CD4-positive, alpha-beta T cell treated with Interferon gamma for 1 hour (primary cell): ENCODE results near the gene CNPY3.
A peak's percentile ranks its signal among the peaks of the same experiment; 100 is the strongest.

Experiments used
- DNase-seq: peaks from one replicate; pipeline ENCODE4 v3.0.0-alpha.2; 2020

CNPY3 gene

DNA sequence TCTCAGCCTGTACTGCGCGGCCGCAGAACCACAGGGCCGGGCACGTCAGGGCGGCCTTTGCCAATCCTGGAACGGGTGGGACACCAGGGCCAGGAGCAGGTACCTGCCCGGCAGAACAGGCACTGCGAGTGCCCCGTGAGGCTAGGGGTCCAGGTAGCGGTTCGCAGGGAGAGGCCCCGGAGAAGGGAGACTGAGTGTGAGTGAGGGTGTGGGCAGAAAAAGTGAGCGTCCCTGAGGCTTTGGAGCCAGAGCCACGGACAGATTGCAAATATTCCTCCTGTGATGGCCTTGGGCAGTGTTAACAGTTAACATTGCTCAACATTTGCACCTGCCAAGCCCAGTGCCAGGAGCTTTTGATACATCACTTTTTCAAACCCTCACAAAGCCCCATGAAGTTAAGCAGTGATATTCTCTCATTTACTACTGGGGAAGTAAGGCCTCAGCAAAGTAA lies 31.8 kb downstream of the CNPY3 start:
- DNase-seq = no peak

DNA sequence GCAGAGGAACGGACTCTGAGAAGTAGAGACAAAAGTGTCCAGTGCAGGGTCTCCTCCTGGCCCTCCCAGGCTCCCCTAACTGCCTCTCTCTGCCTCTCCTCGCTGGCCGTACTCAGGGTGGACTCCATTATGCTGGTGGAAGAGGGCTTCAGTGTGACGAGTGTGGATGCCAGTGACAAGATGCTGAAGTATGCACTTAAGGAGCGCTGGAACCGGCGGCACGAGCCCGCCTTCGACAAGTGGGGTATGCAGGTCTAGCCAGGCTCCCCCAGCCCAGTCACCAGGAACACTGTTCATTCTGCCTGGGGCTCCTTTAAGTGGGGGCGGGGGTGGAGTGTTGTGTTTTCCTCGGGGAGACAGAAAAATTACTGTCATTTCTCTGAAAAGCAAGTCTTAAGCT lies 32.8 kb downstream of the CNPY3 start:
- no peak for DNase-seq

DNA sequence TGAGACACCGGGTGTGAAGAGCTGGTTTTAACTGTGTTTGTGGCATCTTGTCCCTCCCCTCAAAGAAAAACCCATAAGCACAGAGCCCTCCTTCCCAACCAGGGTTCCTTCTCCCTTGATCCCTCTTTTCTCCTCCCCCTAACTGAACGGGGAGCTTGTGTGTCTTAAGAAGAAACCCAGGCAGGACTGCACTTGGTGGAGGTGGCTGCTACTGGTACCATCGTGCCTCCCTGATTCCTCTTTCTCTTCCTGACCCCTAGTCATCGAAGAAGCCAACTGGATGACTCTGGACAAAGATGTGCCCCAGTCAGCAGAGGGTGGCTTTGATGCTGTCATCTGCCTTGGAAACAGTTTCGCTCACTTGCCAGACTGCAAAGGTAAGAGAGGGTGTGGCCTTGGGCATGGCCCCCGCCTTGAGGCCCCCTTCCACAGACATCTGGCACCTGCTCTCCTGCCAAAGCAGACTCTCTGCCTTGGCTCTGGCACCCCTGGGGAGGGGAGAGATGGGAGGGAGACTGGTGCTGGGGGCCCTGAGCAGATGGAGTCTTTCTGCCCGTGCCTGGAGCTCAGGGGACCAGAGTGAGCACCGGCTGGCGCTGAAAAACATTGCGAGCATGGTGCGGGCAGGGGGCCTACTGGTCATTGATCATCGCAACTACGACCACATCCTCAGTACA lies 33.4 kb downstream of the CNPY3 start:
- no peak for DNase-seq

DNA sequence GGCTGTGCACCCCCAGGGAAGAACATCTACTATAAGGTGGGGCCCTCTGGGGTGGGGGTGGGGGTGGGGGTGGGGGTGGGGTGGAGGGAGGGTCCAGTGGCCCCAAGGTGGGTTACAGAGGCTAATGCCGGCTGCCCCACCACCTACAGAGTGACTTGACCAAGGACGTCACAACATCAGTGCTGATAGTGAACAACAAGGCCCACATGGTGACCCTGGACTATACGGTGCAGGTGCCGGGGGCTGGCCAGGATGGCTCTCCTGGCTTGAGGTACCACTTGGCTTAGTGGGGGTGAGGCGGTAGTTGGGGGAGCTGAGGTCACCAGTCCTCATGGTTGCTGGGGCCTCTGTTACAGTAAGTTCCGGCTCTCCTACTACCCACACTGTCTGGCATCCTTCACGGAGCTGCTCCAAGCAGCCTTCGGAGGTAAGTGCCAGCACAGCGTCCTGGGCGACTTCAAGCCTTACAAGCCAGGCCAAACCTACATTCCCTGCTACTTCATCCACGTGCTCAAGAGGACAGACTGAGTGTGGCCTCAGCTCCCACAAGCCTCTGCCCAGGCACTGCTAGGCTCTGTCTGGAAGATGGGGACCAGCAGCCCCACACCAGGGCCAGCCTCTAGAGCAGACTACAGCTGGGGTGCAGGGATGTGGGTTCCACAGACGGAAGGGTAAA lies 34.0 kb downstream of the CNPY3 start:
- no peak for DNase-seq

DNA sequence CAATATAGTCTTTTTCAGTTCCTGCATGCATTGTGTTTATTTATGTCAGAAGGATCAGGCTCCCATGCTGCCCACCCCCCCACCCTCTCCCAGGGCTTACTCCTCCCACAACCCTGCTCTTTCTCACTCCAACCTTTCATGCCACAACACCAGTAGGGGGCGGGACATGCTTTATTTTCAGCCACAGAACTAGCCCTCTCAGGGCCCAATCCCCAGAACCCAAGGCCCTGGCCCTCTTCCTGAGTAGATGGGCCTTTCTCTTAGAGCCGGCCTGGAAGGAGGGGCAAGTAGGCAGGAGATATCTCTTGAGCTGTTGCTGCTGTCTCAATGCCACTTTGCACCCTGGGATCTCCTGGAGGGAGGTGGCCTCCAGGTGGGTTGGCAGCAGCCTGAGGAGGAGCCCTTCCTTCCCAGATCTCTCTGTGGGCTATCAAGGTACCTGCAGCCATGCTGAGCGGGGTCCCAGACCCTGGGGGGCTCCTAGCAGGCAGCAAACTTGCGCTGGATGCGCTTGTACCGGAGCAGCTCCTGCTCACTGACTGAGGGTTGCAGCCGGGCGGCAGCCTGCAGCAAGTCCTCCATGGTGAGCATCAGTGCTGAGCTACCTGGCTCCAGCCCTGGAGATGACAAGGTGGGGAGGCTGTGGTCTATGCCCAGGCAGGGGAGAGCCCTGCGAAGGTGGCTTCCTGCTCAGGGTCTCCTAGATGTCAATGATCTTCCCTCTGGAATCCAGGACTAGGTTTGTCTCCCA lies 34.8 kb downstream of the CNPY3 start:
- DNase-seq = peak; percentile 14

DNA sequence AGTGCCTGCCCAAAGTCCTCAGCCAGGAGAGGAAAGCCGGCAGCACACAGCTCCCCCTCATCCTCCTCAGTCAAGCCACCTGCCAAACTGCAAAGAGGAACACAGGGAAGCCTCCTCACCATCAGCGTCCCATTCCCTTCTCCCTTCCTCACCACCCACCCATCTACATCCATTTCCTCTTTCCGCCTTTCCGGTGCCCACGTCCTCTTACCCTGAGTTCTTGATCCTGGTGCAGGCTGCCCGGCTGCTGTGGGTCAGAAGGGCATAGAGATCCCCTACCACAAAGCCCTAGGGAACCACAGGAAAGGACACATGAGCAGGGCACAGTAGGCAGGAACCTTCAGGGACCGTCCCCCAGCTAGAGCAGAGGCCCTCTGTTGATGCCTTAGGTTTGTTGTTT lies 37.3 kb downstream of the CNPY3 start:
- DNase-seq = no peak

DNA sequence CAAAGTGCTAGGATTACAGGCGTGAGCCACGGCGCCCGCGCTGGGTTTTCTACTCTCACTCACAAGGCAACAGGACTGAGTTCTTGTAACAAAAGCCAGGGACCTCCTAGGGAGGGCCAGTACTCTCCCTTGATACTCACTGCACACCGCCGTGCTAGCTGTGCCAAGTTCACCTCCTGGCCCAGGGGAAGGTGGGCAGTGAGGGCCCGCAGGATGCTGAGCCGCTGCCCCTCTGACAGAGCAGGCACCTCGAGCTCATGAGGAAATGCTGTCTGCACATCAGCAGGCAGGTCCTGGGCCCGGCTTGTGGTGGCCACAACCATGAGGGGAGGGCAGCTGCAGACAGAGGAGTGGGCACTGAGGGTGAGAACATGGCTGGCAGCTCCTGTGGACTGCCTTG lies 37.9 kb downstream of the CNPY3 start:
- no peak for DNase-seq

DNA sequence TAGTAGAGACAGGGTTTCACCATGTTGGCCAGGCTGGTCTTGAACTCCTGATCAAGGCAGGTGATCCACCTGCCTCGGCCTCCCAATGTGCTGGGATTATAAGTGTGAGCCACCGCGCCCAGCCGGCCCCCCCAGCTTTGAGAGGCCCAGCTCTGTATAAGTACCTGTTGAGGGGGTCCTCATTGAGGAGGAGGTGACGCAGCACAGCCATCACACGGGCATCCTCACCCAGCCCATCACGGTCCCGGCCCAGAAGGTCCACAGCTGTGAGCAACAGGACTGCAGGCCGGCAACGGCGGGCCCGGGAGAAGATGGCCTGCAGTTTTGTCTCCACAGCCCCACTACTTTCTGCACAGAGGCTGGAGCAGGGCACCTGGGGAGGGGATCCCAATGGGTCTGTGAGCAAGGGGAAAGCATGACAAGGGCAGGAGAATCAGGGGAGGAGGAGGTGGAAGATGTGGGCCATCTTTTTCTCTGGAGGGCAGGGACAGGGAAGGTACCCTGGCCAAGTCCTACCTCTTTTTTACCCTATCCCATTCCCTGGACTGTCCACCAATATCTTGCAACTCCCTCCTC lies 38.9 kb downstream of the CNPY3 start:
- DNase-seq = no peak

DNA sequence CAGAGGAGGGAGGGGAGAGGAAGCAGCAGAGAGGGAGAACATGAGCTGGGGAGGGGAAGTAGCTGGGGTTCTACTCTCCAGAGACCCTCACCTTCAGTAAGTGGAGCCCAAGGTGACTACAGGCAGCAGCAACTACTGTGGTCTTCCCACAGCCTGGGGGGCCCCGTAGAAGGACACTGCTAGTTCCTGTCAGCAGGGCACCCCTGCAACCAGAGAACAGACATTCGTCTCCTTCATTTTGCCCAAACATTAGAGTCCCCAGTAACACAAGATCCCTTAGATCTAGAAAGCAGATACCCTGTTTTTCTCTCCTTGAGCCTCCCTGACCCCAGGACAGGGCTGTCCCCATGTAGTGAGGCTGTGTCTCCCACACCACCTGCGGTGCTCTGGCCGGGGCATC lies 39.5 kb downstream of the CNPY3 start:
- no peak for DNase-seq

DNA sequence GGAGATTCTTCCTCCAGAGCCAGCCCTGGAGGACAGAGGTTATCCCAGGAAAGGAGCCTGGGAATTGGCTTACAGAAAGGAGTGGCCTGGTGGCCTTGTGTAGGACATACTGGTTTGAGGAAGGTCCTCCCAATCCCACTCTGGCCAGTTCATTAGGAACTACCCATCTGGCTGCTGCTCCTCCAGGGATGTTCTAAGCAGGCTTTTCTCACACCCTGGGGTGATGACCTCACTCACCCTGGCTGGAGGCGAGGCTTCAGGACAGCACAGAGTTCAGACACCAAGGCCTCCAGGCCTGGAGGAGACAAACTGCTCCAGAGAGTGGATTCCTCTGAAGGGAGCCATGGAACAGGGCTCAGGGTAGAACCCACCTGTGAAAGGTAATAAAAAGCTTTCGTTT lies 40.2 kb downstream of the CNPY3 start:
- DNase-seq = no peak

DNA sequence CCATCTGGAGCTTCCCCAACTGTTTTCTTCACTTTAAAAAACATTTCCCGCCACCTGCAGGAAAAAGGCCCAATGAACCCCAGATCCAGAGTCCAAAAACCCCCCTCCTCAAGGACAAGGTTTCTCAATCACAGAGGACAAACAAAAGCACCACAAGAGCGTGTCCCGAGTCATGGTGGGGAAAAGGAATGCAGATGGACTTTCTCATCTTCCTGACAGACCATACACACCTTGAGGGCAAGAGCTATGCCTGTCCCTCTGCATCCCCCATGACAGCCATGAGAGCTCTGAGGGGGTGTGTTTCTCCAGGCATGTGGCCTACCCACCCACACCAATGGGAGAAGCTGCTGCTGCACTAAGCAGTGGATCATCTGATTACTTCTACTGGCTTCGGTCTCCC lies 40.7 kb downstream of the CNPY3 start:
- no peak for DNase-seq

DNA sequence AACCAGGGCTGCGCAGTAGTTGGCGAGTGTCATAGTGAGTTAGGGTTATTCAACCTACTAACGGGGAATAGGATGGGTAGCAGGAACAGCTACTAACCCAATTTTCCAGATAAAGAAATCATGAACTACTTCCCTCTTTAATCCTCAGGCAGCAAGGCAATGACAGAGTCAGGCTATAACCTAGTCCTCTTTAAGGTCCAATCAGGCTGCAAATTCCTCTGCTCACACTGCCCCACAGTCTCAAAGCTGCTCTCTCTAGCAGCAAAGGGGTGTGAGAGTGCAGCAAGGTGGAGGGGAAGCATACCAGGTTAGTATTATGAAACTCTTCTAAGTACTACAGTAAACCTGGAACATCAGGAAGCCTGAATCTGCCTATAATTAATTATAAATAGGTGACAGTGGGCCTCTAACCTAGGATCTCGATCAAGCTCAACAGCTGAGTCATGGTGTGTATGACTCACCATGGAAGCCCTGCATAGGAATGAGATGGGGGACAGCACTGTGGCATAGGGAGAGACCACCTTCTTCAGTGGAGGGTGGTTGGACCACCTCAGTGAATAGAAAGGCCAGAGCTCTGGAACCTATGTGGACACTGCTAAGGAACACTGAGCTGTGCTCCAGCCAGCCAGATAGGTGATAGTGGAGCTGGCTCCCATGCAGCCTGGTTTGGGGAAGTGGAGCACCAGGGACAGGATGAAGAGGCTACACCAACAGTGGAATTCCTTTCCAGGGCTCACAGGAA lies 41.8 kb downstream of the CNPY3 start:
- no peak for DNase-seq

DNA sequence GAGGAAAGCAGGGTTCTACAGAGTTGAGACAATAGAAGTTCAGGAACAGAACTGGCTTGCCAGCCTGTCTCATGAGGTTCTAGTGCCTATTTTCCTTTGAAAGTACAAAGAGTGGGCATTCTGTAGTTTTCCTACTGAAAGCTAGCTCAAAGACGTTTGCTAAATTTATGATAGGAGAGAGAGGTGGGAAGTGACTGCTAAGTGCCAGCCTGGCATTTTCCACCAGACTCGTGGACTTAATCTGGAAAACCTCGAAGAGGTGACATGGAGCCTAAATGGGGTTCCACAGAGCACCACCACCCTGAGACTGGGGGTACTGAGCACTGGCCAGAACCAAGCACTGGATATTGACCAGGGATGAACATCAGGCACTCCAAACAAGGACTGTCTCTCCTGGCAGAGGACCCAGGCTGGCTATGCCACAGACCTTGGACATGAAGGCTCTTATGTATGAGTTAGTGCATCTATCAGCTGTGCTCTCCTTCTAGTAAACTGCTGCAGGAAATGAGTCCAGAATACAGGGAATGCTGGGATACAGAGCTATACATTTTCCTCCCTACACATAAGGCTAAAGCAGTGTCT lies 42.6 kb downstream of the CNPY3 start:
- DNase-seq = no peak

DNA sequence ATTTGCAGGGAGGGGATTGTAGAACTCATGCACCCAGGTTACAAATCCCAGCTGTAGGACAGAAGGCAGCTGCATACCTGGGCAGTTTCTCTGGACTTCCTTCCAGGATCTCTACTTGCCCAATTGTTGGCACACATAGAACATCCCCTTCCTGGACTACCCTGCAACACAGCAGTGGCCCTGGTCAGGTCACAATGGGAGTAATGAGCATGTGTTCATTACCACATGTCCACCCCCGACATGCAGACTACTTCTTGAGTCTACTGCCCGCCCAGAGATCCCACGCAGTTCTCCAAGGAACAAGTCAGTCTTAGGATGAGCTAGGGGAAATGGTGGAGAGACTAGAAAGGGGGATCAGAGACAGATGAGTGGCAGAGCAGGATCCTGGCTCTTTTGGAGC lies 44.6 kb downstream of the CNPY3 start:
- no peak for DNase-seq

DNA sequence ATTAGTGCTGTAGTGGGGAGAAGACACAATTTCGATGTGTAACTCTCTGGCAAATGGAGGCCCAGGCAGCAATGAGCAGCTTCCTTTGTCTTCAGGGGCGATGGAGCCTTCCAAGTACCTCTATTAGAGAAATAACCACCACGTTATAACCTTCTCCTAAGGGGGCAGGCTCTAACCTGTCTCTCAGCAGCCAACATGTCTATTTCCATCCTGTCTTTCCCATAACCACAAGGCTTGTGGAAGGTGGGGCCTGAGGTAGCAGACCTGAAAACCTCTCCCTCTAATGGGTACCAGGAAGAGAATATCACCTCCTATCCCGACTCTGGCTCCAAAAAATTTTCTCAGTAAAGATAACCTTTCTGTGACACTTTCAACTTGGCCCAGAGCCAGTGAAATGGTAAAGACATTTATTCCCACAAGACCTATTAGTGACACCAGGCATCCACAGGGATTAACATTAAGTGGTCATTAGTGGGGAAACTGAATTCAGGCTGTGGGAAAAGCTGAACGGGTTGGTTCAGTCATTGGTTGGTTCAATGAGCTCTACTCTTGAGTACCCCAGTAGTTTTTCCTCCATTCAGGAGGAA lies 45.7 kb downstream of the CNPY3 start:
- no peak for DNase-seq

DNA sequence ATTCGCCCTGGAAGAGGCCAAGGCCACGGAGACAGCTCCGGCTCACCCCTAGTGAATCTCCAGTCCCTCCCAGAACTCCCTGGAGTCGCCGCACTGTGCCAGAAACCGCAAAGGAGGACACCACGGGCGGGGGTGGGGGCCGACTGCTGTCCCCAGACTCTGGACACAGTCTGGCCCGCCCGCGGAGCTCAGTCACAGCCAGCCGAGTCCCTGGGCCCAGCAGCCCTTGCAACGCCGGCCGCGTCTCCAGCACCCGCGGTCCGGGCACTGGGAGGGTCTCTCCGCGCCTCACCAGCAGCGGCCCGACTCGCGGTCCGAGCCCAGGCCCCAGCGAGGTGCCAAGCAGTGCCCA lies 49.2 kb downstream of the CNPY3 start:
- DNase-seq = no peak

DNA sequence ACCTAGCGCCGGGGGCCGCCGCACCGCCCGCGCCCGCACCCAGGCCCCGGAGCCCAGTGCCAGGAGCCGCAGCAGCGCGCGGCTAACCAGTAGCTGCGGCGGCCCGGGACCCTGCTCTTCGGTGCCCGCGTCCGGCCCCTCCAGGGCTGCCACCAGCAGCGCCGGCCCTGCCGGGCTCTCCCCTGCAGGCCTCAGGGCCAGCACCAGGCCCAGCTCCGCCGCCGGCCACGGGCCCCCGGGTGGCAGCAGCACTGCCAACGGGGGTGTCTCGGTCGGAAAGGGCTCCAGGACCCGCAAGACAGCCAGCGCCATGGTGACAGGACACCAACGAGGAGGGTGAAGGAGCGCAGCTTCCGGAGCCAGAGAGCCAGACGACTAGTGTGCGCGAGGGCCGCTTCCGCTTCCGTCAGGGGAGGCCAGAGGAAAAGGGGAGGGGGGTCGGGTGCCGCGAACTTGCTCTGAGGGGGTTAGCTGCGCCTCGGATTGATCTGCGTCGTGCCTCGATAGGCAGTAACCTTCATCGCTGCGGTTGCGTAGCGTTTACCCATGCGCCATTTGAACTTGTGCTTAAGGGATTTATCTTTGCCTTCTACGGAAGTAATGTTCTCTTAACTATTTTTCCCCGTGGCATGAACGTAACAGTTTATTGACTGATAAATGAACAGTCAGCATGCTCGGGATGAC lies 49.7 kb downstream of the CNPY3 start, which contains the start of gene PEX6:
PEX6 (minus strand) TSS at position 343 of the 684 bp plus-strand sequence; CDS start at position 312, 31 bp downstream.
- DNase-seq = peak; percentile 94

DNA sequence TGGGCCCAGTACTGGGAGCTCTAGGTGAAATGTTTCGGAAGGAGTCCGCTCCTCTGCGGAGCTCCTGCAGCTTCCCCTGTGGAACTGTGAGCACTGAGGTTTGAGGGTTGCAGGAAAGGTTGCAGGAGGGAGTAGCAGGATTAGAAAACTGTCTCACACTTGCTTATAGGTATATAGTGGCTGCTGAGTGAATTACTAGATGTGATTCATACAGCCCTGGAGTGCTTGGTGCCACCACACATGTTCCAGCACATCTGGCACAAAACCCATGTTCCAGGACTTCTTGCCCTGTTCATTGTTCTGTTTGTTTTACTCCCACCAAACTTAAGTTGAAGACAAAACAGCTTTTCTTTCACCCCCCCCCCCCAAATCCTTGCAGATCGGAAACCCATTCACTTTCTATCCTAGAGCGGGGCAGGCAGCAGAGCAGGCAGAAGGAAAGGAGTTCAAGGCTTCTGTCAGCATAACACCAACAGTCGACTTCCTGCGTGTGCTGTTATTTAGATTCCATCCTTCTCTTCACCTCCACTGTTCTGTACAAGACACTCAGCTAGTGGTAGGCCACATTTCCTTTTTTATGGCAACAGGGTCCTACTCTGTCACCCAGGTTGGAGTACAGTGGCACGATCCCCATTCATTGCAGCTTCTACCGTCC lies 50.4 kb downstream of the CNPY3 start:
- no peak for DNase-seq

DNA sequence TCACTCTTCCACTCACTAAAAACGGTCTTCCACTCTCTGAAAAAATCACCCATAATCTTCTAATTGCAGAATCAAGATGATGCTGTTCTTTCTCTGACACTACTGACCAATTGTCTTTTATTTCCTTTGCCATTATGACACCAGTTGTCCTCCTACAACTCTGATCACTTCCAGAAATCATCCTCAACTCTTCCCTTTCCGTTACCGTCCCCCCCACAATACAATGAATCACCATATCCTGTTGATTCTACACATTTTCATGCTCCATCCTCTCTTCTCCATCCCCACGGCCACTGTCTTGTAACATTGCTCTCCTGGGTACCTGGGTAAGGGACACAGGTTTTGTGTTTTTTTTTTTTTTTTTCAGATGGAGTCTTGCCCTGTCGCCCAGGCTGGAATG lies 52.6 kb downstream of the CNPY3 start:
- no peak for DNase-seq

DNA sequence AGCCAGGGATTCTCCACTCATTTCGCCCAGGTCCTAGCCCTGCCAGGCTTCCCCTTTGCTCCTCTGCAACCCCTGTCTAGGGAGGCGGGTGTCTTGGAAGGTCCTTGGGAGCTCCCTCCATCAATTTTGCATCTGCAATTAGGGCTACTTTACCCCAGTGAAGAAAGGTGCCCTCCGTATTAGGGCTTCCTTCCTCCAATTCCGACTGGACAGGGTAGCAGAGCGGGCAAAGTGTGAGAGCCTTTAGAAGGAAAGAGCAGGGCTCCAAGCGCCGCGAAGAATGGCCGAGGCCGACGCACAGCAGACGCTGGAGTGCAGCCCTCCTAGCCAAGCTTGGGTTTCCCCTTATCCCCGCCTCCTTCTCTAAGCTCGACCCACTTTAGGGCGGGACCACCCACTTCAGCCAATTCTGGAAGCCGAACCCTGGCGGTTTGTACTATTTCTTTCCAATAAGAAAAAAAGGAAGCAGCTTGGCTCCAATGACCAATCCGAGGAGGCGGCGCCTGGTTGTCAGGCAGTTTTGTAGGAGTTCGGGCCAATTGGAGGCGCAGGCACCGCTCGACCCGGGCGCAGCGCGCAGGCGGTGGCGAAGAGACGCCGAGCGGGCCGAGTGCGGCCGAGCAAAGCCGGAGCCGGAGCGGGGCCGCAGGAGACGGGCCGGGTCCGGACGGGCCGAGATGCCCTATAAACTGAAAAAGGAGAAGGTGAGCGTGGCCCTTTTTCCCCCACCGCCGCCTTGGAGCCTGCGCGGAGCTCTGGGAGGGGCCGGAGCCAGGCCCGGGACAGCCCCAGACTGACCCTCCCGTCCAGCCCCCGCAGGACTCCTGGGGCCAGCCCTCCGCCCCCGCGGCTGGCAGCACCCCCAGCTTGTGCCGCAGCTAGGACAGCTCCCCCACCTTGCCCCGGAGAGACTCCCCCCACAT lies 55.0 kb downstream of the CNPY3 start, which contains the start of gene PPP2R5D:
PPP2R5D (plus strand) TSS at position 570 of the 923 bp plus-strand sequence; CDS start at position 678, 108 bp downstream.
- peak; percentile 98 for DNase-seq
